HG02884 (cell line): ENCODE measurements around the gene ADGRB2.

Experiments
- ATAC-seq: cut with Tn5 transposase; IDR thresholded peaks from one replicate; pipeline ENCODE4 v1.9.1; 2021; ENCODE audit warnings: mild to moderate bottlenecking, moderate library complexity; ENCODE audit not compliant: unreplicated experiment

Gene ADGRB2

DNA sequence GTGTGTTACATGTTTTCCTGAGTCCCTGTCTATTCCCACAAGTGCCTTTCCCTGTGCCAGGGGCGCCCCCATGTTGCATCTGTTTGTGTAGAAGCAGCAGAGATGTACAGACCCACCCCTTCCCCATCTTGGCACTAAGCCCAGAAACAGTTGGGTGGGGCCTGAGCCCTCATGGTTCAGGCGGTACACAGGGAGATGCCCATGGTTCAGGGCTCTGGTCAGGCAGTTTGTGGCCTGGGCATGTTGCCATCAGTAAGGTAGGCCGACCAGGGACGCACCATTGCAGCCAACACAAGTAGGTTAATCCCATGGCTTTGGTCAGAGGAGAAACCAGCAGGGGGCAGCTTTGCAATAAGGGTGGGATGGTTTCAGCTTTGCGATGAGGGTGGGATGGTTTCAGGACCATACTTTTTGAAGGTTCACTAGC, 914 bp upstream of the ADGRB2 start:
- no peak for ATAC-seq

DNA sequence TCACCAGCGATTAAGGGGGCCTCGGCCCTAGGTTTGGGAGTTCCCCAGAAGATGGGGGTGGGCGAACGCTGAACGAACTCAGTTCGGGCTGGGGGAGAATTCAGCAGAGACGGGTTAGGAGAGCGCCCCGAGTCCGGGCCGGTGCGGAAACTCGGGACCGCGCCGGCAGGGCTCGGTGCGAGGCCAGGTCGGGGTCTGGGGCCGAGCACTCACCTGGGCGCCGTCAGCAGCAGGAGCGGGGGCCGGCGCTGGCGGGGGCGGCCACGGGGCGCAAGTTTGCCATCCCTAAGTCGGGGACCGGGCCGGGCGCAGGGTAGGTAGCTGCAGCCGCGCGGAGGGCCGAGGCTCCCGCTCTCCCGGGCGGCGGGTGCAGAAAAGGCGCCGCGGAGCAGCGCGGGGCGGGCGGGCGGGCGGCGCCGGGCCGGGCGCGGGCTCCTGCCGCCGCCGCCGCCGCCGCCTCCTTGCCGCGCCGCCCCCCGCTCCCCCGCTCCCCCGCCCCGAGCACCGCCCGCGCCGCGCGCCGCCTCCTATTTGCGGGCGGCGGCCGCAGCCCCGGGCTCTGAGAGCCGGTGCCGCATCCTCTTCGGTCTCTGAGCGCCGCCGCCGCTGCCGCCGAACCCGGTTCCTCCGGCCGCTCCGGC, 349 bp downstream of the ADGRB2 start:
- ATAC-seq = no peak

DNA sequence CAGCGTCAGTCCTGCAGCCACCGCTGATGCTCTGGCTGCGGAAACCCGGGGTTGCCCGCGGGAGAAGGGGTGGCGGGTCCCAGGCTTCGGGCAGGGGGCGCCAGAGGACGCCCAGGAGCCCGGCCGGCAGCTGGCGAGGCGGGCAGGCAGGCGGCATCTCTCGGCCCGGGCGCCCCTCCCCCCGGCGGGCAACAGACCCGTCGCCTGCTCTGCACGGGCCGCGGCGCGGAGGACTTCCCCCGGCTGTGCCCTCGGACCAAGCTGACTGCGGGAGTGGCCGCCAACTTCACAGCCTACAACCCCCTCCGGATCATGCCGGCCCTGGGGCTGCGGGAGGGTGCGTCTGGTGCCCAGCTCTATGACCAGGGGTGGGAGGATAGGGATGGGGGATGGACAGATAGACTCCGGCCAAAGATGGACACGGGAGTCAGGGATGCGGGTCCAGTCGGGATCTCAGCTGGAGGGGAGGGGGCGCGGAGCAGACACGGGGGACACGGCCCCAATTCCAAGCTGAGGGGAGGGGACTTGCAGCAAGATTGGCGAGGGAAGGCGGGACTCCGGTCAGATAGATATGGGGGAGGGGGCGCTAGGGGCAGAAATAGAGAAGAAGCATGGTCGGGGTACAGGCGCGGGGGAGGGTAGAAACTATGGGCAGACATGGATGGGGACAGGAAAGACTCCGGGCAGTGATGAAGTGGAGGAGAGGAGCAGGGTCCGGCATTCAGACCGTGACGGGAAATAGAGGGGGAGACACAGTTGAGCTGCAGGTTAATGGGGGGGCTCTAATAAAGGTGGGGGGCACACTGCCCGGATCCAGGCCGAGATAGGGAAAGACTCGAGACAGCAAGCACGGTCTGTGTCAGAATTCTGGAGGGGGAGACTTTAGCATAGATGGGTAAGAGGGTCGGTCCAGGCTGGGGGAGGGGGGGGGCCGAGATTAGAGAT, 1.1 kb downstream of the ADGRB2 start:
- no peak for ATAC-seq

DNA sequence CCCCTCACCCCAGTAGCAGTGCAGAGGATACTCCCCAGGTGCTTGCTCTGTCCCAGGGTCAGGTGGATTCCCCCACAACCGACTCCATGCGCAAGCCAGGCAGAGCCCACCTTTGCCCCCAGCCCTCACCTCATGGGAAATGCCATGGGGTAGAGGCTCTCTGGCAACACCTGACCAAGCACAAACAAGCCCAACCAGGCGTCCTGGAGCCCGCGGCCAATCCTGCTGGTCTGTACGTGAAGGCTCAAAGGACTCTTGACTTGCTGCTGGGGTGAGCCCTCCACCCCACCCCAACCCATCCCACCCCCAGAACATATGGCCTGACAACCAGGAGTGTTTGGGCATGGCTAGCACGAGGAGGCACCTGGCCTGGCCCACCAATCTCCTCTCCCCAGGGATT, 1.8 kb downstream of the ADGRB2 start:
- ATAC-seq = no peak

- ATAC-seq = no peak
Observed at GRCh38 chr1:31761883-31762282, 2.3 kb downstream of the ADGRB2 start.

GRCh38 chr1:31760471-31761470, 3.4 kb downstream of the ADGRB2 start:
- no peak for ATAC-seq

GRCh38 chr1:31759298-31760023, 4.7 kb downstream of the ADGRB2 start:
- ATAC-seq = no peak

GRCh38 chr1:31758823-31759222, 5.3 kb downstream of the ADGRB2 start:
- no peak for ATAC-seq

DNA sequence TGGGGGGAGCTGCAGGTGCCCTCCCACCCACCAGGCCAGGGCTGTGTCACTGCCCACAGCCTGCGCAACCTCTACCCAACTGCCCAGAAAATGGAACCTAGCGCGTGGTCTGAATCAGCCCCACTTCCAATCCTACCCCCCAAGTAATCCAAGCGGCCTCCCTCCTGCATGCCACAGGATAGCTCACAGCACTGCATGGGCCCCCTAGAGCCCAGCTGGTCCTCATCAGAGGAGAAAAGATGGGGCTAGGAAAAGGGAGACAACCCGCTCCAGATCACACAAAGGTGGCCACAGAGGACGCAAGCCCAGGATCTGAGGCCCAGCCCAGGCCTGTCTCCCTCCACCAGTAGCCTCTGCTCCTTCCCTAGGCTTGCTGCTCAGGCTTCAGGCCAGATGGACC, 6.2 kb downstream of the ADGRB2 start:
- no peak for ATAC-seq

DNA sequence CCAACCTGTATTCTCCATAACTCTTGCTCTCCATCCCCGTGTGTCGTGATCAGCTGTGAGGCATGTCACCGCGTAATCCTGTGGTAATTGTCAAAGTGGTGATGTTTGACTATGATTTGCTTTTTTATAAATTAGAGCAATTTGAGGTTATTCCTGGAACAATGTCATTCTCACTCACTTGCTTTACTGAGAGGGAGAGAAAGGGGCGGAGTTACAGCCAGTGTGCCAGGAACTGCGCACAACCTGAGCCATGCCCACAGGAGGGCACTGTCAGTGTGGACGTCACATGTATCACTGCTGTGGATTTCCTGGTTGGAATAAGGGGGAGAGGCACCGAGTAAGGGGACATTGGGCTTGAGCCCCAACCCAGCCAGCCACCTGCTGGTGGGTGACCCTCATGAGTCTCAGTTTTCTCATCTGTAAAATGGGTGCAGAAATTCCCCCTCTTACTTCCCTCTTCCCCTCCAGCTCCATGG, 6.9 kb downstream of the ADGRB2 start:
- no peak for ATAC-seq

DNA sequence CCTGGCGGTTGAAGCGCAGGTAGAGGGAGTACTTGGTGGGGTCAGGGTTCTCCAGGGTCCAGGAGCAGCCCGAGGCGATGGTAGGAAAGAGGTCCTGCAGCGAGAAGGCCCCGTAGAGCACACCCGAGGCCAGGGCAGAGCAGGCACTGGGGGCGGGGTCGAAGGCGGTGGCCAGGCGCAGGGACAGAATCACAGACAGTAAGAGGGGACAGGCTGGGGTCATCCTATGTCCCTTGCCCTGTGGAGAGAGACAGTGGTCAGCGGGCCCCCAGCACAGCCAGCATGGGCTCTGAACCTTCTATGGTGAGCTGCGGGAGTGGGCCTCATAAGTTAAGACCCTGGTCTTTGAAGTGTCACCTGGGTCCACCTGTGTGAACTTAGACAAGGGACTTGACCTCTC, 7.6 kb downstream of the ADGRB2 start:
- ATAC-seq = no peak

DNA sequence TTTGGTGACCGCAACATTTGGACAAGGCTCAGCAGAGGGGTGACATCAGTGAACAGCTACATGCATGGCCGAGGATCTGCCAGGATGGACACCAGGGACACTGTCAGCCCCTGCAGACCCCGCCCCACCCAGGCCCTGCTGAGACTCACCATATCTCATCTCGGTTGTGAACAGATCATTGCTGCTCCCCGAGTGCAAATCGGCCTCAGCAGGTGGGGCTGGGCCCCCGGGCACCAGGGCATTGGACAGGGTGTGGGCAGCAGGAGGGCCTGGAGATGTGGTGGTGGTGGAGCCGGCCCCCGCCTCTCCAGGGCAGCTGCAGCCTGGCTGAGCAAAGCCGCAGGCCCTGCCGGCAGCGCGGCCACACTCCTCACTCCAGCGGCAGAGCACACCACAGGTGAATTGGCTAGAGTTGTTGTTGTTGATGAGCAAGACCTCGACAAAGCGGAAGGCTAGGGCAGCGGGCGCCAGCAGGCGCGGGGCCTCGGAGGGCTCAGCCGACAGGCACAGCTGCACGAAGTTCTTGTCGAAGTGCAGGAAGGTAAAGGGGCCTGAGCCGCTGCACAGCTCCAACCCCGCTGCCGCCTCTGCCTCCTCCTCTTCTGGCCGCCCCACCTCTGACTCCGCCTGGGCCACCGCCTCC, 8.2 kb downstream of the ADGRB2 start:
- no peak for ATAC-seq

- ATAC-seq = no peak
Observed at GRCh38 chr1:31755197-31755611, 8.9 kb downstream of the ADGRB2 start.

- ATAC-seq = no peak
Observed at GRCh38 chr1:31754397-31754796, 9.7 kb downstream of the ADGRB2 start.

- no peak for ATAC-seq
Observed at GRCh38 chr1:31753707-31754349, 10.3 kb downstream of the ADGRB2 start.

- no peak for ATAC-seq
Observed at GRCh38 chr1:31752952-31753475, 11.1 kb downstream of the ADGRB2 start.

GRCh38 chr1:31752258-31752657, 11.9 kb downstream of the ADGRB2 start:
- ATAC-seq = no peak

GRCh38 chr1:31751822-31752241, 12.3 kb downstream of the ADGRB2 start:
- ATAC-seq = no peak
